ENCODE data around the gene PADI4.
"Not testable (repeated sequence)": the region's sequence is repeated elsewhere in the genome, so short reads cannot be mapped to it uniquely, and the experiment has no call there.

PADI4 gene

DNA sequence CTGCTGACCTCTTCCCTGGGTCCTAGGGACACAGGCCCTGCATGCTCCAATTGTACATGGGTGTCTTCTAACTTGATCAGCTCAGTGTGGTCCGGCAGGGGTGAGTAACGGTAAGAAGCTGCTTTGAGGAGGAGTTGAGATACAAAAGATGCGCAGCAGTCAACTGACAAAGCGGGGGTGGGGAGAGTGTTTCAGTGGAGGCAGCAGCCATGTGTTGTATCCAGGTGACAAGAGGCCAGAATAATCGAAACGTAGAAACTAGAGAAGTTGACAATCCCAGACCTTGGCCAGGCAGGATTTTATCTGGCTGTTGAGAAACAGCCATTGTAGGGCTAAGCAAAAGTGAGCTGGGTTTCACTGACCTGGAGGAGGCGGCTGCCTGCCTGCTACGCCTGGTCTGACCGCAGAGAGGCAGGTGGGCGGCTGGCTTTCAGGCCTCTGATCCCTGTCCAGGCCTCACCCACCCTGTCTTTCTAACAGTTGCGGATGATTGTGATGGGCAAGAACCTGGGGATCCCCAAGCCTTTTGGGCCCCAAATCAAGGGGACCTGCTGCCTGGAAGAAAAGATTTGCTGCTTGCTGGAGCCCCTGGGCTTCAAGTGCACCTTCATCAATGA lies 92.8 kb downstream of the PADI4 start:
- DNase-seq: no peak

DNA sequence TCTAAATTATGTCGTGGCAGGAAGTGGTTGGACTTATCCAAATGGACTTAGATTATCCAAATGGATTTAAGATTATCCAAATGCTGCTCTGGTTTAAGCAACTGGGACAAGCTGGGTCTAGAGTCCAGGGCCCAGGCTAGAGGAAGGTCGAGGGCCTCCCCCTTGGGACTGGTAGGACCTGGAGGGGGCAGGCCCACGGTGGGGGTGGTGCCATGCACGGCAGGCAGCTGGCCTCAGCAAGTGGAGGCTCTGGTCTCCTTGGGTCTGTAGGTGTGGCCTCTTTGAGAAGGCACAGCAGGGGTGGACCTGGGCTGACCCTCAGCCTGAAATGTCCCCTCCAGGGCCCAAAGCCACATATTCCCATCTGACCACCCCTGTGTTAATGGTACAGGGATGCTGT lies 93.8 kb downstream of the PADI4 start:
- DNase-seq: no peak

DNA sequence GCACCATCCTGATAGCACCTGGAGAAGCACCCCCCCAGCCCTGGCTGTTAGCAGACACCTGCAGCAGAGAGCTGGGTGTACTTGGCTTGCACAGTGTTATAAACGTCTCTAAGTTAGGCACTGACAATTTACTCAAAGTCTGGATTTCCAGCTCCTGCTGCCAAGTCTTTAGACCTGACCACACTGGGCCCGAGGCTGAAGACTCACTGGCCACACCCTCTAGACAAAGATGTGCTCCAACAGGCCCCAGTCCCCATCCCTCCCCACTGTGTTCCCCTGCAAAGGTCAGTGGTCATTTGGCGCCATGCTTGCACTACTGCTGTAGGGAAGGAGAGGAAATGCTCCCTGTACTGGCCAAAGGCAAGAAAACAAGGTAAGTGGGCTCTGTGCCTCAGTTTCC lies 95.1 kb downstream of the PADI4 start:
- no peak for DNase-seq

DNA sequence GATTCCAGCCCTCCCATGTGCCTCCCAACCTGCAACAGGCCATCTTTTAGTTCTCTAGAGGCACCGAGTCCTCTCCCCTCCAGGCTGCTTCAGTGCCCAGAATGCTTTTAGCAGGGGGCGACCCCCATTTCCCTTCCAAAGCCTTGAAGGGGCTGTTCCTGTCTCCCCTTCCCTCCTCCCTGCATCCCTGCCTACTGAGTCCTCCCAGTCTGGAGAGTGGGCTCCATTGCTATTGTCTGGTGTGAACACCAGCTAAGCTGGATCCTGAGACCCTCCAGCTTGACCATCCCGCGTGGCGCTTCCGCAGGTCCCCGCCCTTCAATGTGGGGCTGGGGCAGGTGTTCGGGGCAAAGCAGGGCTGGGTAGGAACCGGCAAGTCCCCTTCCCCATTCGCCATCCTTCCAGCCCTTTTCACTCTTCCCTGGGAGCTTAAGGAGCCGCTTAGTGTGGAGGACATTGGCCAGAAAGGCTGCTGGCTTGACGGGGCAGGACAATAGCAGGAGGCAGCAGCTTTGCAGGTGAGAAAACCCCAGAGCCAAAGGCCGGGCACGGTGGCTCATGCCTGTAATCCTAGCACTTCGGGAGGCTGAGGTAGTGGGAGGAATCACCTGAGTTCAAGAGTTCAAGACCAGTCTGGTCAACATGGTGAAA lies 96.2 kb downstream of the PADI4 start:
- DNase-seq: no peak

DNA sequence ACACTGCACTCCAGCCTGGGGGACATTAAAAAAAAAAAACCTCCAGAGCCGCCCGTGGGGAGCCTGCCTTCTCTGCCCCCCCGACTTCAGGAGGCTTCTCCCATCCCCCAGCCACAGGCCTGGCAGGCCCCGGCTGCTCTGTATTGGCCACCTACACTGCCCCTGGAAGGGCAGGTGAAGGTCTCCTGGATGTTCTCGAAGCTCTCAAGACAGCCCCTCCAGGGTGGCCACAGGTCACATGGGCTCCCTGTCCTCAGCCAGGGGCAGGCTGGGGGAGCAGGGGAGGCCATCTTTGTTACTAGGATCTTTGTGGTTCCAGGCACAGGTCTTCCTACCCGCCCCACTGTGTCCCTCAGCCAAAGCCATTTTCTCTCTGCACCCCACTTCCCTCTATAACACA lies 96.8 kb downstream of the PADI4 start:
- DNase-seq: no peak

DNA sequence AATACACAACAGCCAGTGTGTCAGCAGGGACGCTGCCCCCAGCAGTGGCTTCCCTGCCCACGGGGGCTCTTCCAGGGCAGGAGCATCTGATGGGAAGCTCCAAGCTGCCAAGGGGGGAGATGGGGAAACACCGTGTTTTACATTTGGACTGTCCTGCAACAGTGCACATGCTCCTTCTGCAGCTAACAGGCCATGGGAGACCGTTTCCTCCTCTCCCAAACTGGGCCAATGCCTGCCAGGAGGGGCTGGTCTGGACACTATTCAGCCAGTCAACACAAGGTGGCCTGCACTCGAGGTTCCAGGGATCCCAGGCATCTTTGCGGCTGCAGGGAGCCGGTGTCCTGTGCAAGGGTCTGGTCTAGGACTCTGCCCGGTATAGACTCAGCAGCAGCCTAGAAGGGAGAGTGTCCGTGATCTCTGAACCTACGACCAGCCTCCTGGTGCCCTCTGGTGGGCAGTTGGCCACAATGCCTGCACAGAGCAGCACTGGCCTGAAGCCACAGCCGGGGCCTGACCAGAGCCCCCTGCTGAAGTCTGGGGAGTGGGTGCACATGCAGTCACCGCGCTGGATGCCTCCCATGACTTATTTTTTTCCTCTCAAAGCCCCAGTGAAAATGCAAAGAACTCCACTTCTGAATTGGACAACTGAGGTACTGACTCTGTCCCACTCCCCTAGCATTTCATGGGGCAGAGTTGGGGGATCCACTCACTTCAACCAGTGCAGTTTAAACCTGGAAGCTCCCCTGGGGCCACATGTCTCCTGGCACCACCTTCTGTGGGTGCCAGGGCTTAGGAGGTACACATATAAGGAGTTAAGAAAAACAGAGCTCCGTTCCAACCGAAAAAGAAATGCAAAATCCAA lies 98.1 kb downstream of the PADI4 start:
- peak; percentile 42 for DNase-seq

DNA sequence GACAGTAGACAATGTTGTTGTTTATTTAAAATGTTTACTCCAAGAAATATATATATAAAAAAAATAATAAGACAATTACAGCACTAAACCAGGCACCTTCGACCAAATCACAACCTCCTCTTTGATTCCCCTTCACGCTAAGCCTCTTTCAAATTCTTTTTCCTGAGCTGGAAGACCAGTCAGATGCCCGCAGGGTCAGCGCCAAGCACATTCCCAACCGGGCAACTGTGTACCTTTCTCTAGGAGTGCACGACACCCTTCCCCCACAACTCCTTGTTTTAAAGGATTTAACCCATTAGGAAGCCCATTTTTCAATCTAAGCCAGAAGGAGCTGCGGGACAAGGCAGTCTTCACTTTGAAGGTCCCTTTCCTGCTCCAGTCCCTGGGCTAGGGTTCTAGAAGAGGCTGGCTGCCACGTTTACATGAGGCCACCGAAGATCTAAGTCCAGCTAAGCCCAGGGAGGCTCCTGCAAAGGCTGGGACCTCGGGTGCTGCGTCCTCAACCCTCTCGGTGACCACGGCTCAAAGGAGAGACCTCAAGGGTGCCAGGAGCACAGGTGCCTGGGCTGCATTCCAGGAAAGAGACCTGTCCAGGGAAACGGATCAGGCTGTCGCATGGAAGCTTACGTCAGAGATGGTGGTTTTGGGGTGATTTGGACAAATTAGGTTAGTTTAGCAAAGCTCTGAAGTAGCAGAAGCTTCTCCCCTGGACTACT lies 98.9 kb downstream of the PADI4 start:
- DNase-seq: not testable (repeated sequence)

DNA sequence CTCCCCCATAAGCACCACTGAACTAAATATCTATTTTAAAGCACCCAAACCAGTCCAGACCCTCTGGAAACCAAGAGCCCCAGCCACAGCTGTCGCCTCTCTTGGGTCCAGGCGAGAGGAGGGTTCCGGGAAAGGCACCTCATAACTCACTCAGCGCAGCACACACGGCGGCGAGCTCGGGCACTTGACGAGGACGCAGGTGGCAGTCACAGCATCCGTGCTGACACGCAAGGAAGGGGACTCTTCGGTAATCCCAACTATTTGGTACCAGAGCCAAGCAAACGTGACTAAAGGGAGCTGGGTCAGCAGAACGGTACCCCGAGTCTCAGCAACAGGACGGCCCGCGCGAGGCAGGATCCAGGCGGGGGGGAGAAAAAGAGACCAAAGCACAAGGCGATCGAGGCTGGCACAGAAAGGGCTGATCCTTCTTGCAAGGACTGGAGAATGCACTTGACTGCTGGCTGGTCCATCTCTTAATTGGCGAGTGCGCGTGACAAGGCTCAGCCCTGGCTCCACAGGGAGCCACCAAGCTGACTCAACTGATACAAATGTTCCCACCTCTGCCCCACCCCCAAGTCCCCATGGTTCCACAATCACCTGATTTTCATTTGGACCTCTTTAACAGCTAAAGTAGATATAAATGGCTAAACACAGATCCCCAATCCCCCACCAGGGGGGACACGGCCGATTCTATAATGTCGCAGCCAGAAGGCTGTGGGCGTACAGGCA lies 100.0 kb downstream of the PADI4 start:
- DNase-seq: not testable (repeated sequence)

DNA sequence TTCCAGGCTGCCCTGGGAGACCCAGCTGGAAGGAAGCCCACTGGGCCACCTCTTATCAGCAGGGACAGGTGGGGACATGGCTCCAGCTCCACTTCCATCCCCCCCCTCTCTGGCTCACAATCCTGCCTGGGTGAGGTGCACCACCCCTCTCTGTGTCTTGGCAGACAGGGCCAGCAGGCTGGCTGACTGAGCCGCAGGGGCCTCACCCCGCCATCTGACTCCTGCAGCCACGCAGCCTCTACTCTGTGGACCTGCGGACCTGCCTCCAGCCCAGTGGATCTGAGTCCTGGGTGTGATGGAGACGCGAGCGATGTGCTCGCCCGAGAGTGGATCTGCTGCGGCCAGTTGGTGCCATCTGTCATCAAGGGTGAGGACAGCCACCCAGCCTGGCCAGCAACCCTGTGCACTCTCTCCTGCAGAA lies 101.4 kb downstream of the PADI4 start:
- DNase-seq: no peak

DNA sequence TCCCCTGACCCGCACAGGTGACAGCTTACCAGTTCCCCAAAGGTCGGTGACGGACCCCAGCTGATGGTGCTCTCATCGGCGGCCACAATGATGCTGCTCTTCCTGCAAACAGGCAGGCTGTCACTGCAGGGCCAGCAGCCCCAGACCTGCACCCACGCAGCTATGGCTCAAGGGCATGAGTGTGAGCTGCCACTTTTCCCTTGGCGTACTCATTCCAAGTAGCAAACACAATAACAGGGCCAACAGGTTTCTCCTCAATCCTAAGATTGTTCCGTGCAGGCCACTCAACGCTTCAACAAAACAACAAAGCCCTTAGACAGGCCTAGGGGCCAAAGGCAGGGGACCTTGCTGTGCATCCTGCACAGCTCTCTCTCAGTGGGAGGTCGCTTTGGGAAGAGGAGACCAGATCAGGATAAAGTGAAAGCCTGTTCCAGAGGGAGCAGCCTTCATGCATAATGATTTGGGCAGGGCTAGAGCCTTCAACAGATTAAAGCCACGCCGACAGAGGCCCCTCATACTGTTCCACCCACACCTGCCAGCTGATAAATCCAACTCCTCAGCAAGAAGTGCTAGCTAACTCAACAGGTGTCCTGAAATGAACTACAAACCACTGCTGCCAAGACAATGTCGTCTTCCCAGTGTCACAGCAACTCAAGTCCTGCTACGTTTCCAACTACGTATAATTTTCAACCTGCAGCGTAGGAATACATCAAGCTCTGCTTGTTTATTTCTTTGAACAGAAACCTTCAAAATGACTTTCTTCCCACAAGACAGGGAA lies 104.3 kb downstream of the PADI4 start:
- DNase-seq: no peak

All from NCI-H2171 (cell line).